GM23338 (cell line): Measurements from ENCODE around the gene RSPH1.

Source experiments
- CREB1 ChIP-seq: fragments of 250-450 bp; sonication (Bioruptor Pico); IDR thresholded peaks from 2 replicates; pipeline ENCODE4 v1.5.0; 2020; ENCODE audit warnings: low read depth, mild to moderate bottlenecking, moderate library complexity
- CTCF ChIP-seq, 2 experiments: fragments of 200-600 bp in 1 of 2; sonication (generic) in 1 of 2; conservative IDR thresholded peaks; 2 replicates each; pipeline versions ENCODE4 v1.5.1 to v1.6.1; 2016 to 2017; ENCODE audit warnings: antibody characterized with exemption in 2 of 2, low read depth in 2 of 2, mild to moderate bottlenecking in 2 of 2, moderate library complexity in 1 of 2
- ETS1 ChIP-seq: IDR thresholded peaks from 2 replicates; pipeline ENCODE4 v1.6.1; 2016; ENCODE audit warnings: antibody characterized with exemption
- EZH2 ChIP-seq: fragments of 200-600 bp; sonication (generic); IDR thresholded peaks from one replicate; pipeline ENCODE4 v1.8.0; 2017; ENCODE audit warnings: antibody characterized with exemption, mild to moderate bottlenecking, low read depth; ENCODE audit not compliant: unreplicated experiment
- EZH2phosphoT487 ChIP-seq: fragments of 200-600 bp; sonication (generic); IDR thresholded peaks from one replicate; pipeline ENCODE4 v1.8.1; 2018; ENCODE audit warnings: antibody characterized with exemption; ENCODE audit not compliant: unreplicated experiment
- JUNB ChIP-seq: IDR thresholded peaks from one replicate; pipeline ENCODE4 v1.6.1; 2016; ENCODE audit warnings: antibody characterized with exemption; ENCODE audit not compliant: unreplicated experiment
- NANOG ChIP-seq: IDR thresholded peaks from 2 replicates; pipeline ENCODE4 v1.6.1; 2016; ENCODE audit warnings: antibody characterized with exemption, borderline replicate concordance
- POLR2AphosphoS5 ChIP-seq: IDR thresholded peaks from 2 replicates; pipeline ENCODE4 v1.6.1; 2016; ENCODE audit warnings: antibody characterized with exemption, low read depth
- REST ChIP-seq: IDR thresholded peaks from one replicate; pipeline ENCODE4 v1.6.1; 2018; ENCODE audit warnings: antibody characterized with exemption; ENCODE audit not compliant: unreplicated experiment
- STAT1 ChIP-seq: IDR thresholded peaks from one replicate; pipeline ENCODE4 v1.6.1; 2016; ENCODE audit warnings: antibody characterized with exemption; ENCODE audit not compliant: unreplicated experiment
- ZNF331 ChIP-seq: fragments of 250-450 bp; sonication (Bioruptor Pico); IDR thresholded peaks from 2 replicates; pipeline ENCODE4 v1.5.0; 2020; ENCODE audit warnings: low read depth, mild to moderate bottlenecking, moderate library complexity
- TF ChIP-seq, protein P1 (sequence below): fragments of 250-450 bp; sonication (Bioruptor Pico); IDR thresholded peaks from 2 replicates; pipeline ENCODE4 v1.5.0; 2020; ENCODE audit warnings: mild to moderate bottlenecking, moderate library complexity

DNA sequence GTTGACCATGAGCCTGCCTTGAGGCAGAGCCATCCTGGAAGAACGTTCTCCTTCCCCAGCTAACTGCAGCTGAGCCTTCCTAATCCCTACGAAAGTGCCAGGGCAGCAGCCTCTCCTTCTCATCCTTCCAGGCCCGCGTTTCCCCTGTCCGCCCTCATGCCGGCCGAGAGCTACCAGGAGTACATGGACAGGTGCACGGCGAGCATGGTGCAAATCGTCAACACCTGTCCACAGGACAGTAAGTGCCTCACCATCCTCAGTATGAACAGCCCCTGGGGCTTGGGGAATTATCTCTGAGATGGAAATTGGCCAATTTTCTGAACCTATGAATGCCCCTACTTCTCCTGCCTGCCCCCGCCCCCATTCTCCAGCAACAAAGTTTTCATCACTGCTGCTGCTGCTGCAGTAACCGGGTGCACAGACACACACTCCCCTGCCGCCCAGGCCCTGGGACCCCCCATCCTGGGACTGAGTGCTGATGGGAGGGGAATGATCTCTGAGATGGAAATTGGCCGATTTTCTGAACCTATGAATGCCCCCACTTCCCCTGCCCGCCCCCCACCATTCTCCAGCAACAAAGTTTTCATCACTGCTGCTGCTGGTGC is 52.7 kb downstream of the RSPH1 start:
- TF ChIP-seq EZH2 (no peak), CTCF (conservative IDR thresholded peaks at IDR 0.05; ENCODE audit: low read depth in 2 of 2) (no peak), EZH2phosphoT487 (no peak), REST (no peak), STAT1 (no peak), POLR2AphosphoS5 (no peak), NANOG (no peak), ZNF331 (CRISPR knock-in tag) (no peak), JUNB (no peak), ETS1 (no peak), CREB1 (CRISPR knock-in tag) (no peak)
- TF ChIP-seq, protein P1, sequence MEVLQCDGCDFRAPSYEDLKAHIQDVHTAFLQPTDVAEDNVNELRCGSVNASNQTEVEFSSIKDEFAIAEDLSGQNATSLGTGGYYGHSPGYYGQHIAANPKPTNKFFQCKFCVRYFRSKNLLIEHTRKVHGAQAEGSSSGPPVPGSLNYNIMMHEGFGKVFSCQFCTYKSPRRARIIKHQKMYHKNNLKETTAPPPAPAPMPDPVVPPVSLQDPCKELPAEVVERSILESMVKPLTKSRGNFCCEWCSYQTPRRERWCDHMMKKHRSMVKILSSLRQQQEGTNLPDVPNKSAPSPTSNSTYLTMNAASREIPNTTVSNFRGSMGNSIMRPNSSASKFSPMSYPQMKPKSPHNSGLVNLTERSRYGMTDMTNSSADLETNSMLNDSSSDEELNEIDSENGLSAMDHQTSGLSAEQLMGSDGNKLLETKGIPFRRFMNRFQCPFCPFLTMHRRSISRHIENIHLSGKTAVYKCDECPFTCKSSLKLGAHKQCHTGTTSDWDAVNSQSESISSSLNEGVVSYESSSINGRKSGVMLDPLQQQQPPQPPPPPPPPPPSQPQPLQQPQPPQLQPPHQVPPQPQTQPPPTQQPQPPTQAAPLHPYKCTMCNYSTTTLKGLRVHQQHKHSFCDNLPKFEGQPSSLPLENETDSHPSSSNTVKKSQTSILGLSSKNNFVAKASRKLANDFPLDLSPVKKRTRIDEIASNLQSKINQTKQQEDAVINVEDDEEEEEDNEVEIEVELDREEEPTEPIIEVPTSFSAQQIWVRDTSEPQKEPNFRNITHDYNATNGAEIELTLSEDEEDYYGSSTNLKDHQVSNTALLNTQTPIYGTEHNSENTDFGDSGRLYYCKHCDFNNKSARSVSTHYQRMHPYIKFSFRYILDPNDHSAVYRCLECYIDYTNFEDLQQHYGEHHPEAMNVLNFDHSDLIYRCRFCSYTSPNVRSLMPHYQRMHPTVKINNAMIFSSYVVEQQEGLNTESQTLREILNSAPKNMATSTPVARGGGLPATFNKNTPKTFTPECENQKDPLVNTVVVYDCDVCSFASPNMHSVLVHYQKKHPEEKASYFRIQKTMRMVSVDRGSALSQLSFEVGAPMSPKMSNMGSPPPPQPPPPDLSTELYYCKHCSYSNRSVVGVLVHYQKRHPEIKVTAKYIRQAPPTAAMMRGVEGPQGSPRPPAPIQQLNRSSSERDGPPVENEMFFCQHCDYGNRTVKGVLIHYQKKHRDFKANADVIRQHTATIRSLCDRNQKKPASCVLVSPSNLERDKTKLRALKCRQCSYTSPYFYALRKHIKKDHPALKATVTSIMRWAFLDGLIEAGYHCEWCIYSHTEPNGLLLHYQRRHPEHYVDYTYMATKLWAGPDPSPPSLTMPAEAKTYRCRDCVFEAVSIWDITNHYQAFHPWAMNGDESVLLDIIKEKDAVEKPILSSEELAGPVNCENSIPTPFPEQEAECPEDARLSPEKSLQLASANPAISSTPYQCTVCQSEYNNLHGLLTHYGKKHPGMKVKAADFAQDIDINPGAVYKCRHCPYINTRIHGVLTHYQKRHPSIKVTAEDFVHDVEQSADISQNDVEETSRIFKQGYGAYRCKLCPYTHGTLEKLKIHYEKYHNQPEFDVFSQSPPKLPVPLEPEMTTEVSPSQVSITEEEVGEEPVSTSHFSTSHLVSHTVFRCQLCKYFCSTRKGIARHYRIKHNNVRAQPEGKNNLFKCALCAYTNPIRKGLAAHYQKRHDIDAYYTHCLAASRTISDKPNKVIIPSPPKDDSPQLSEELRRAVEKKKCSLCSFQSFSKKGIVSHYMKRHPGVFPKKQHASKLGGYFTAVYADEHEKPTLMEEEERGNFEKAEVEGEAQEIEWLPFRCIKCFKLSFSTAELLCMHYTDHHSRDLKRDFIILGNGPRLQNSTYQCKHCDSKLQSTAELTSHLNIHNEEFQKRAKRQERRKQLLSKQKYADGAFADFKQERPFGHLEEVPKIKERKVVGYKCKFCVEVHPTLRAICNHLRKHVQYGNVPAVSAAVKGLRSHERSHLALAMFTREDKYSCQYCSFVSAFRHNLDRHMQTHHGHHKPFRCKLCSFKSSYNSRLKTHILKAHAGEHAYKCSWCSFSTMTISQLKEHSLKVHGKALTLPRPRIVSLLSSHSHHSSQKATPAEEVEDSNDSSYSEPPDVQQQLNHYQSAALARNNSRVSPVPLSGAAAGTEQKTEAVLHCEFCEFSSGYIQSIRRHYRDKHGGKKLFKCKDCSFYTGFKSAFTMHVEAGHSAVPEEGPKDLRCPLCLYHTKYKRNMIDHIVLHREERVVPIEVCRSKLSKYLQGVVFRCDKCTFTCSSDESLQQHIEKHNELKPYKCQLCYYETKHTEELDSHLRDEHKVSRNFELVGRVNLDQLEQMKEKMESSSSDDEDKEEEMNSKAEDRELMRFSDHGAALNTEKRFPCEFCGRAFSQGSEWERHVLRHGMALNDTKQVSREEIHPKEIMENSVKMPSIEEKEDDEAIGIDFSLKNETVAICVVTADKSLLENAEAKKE (CRISPR knock-in tag) = no peak
